Loucy (cell line): ENCODE results near the gene TMEM87A.

Source experiments
- H2AFZ ChIP-seq: fragments of 200-600 bp; sonication (generic); 2 replicates; pipeline ENCODE4 v1.6.0; 2016; ENCODE audit warnings: antibody characterized with exemption, mild to moderate bottlenecking, low read length, moderate library complexity
- H3F3A ChIP-seq: fragments of 200-600 bp; 2 replicates; pipeline ENCODE4 v1.6.0; 2016; ENCODE audit warnings: antibody characterized with exemption, low read depth, mild to moderate bottlenecking
- H3K27me3 ChIP-seq: fragments of 200-600 bp; sonication (generic); 2 replicates; pipeline ENCODE4 v1.6.1; 2014; ENCODE audit warnings: low read length, mild to moderate bottlenecking; ENCODE audit not compliant: insufficient read depth, poor library complexity, severe bottlenecking
- H3K36me3 ChIP-seq: fragments of 200-600 bp; sonication (generic); 2 replicates; pipeline ENCODE4 v1.6.1; 2016; ENCODE audit warnings: low read length; ENCODE audit not compliant: insufficient read depth
- H3K4me1 ChIP-seq: fragments of 200-600 bp; sonication (generic); 2 replicates; pipeline ENCODE4 v1.5.1; 2014; ENCODE audit warnings: low read length, mild to moderate bottlenecking; ENCODE audit not compliant: insufficient read depth, poor library complexity, severe bottlenecking
- H3K4me2 ChIP-seq: fragments of 200-600 bp; sonication (generic); 2 replicates; pipeline ENCODE4 v1.6.0; 2014; ENCODE audit warnings: antibody characterized with exemption, low read length, low read depth, mild to moderate bottlenecking; ENCODE audit not compliant: poor library complexity, severe bottlenecking
- H3K4me3 ChIP-seq: fragments of 200-600 bp; sonication (generic); 2 replicates; pipeline ENCODE4 v1.5.1; 2014; ENCODE audit warnings: low read length, mild to moderate bottlenecking, mixed read lengths; ENCODE audit not compliant: poor library complexity, severe bottlenecking
- H3K79me2 ChIP-seq: fragments of 200-600 bp; sonication (generic); 2 replicates; pipeline ENCODE4 v1.6.1; 2014; ENCODE audit warnings: low read length; ENCODE audit not compliant: insufficient read depth
- H3K9ac ChIP-seq: fragments of 200-600 bp; sonication (generic); 2 replicates; pipeline ENCODE4 v1.6.0; 2014; ENCODE audit warnings: mild to moderate bottlenecking, low read depth, low read length, moderate library complexity; ENCODE audit not compliant: poor library complexity, severe bottlenecking
- H3K9me2 ChIP-seq: fragments of 200-600 bp; sonication (generic); replicated peaks from 2 replicates; pipeline ENCODE4 v1.6.1; 2016; ENCODE audit warnings: low read depth, low read length, mixed read lengths
- H3K9me3 ChIP-seq: fragments of 200-600 bp; sonication (generic); 2 replicates; pipeline ENCODE4 v1.6.1; 2014; ENCODE audit warnings: mild to moderate bottlenecking, antibody characterized with exemption, low read length, low read depth; ENCODE audit not compliant: insufficient read depth
- H4K20me1 ChIP-seq: fragments of 200-600 bp; sonication (generic); 2 replicates; pipeline ENCODE4 v1.6.0; 2014; ENCODE audit warnings: antibody characterized with exemption, low read length, mild to moderate bottlenecking; ENCODE audit not compliant: insufficient read depth, poor library complexity, severe bottlenecking
- EZH2phosphoT487 ChIP-seq: fragments of 200-600 bp; IDR thresholded peaks from 2 replicates; pipeline ENCODE4 v1.6.1; 2018; ENCODE audit warnings: antibody characterized with exemption, mild to moderate bottlenecking, moderate library complexity, borderline replicate concordance
- TF ChIP-seq, protein P1 (sequence below): fragments of 200-600 bp; sonication (generic); conservative IDR thresholded peaks from 2 replicates; pipeline ENCODE4 v1.5.1; 2014; ENCODE audit warnings: mild to moderate bottlenecking, antibody characterized with exemption, low read length

TMEM87A gene

DNA sequence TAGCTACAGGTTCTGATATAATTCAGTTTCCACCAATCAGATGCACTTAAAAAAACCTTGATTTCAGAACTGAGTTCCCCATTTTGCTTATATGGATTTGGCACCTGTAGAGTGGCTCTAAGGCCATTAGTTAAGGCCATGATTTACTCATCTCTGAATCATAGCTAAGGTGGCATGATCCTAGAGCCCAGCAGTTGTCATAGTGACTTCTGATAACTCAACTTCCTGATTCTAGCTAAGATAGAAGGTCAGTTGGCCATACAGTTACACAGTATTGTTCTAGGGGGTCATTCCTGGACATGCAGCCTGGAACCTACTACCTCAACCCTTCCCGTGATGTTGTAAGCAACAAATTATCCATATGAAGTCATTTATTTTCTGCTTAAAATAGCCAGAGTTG, 15.9 kb upstream of the TMEM87A start:
- Histone ChIP-seq H3K9me3 (no peaks in the 10 kb centered on the region), H3F3A (no peaks in the 10 kb centered on the region), H3K4me1 (no peaks in the 10 kb centered on the region), H3K79me2 (no peaks in the 10 kb centered on the region), H2AFZ (no peak overlapping the region), H4K20me1 (no peaks in the 10 kb centered on the region), H3K9ac (no peak overlapping the region), H3K4me3 (no peak overlapping the region), H3K36me3 (no peaks in the 10 kb centered on the region), H3K27me3 (no peaks in the 10 kb centered on the region), H3K4me2 (no peak overlapping the region), H3K9me2 (no peaks in the 10 kb centered on the region)
- TF ChIP-seq, protein P1, sequence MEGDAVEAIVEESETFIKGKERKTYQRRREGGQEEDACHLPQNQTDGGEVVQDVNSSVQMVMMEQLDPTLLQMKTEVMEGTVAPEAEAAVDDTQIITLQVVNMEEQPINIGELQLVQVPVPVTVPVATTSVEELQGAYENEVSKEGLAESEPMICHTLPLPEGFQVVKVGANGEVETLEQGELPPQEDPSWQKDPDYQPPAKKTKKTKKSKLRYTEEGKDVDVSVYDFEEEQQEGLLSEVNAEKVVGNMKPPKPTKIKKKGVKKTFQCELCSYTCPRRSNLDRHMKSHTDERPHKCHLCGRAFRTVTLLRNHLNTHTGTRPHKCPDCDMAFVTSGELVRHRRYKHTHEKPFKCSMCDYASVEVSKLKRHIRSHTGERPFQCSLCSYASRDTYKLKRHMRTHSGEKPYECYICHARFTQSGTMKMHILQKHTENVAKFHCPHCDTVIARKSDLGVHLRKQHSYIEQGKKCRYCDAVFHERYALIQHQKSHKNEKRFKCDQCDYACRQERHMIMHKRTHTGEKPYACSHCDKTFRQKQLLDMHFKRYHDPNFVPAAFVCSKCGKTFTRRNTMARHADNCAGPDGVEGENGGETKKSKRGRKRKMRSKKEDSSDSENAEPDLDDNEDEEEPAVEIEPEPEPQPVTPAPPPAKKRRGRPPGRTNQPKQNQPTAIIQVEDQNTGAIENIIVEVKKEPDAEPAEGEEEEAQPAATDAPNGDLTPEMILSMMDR, result no peak
- no peak for TF ChIP-seq EZH2phosphoT487

DNA sequence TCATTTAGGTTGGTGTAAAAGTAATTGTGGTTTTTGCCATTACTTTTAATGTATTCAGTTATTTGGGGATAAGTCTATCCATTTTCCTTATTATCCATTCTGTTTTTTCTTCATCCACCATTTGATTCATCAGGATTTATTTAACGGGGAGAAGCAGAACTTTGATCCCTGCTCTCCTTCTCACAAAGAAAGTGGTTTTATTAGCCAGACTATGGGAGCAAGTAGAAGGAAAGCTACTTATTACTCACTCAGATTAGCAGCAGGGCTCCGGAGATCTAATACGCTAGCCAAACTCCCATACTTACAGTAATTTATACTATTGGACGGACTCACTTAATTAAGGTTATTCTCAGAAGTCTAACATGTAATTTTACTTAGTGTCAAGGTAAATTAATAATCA, 14.7 kb upstream of the TMEM87A start:
- H3K4me1 ChIP-seq, result no peaks in the 10 kb centered on the region
- no peaks in the 10 kb centered on the region for H4K20me1 ChIP-seq
- no peak overlapping the region for H2AFZ ChIP-seq
- H3K79me2 ChIP-seq, result no peaks in the 10 kb centered on the region
- no peaks in the 10 kb centered on the region for H3K36me3 ChIP-seq
- H3K4me3 ChIP-seq, result no peak overlapping the region
- H3K9me2 ChIP-seq, result no peaks in the 10 kb centered on the region
- no peak for TF ChIP-seq EZH2phosphoT487
- no peaks in the 10 kb centered on the region for H3F3A ChIP-seq
- H3K27me3 ChIP-seq, result no peaks in the 10 kb centered on the region
- no peak overlapping the region for H3K9ac ChIP-seq
- H3K4me2 ChIP-seq, result no peak overlapping the region
- no peaks in the 10 kb centered on the region for H3K9me3 ChIP-seq

DNA sequence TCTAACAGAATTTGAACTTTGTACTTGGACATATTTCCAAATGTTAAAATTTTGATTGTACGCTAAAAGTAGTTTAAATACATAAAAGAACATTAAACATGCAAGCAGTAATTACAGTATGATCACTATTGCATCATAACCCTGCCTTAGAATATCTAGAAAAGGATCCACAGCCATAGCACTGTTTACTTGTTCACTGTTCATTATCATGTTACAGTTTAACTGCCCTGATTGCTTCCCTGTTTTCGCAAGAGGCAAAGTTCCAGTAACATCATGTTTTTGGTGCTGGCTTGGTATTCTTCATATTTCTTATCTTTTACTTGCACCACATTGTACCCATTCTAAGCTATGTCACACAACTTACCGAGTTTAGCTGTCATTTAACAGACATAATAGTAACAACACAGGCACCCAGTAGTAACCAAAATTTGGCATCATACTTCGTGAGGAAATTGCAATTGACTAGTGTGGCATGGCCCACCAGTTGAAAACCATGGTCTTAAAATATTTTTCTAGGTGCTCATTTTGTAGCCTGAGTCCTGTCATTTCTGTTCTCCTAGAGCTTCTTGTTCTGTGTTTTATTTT, 13.3 kb upstream of the TMEM87A start:
- H3K36me3 ChIP-seq, result no peaks in the 10 kb centered on the region
- no peaks in the 10 kb centered on the region for H3K27me3 ChIP-seq
- TF ChIP-seq, protein P1, result no peak
- no peak for TF ChIP-seq EZH2phosphoT487
- H3K9me2 ChIP-seq, result no peaks in the 10 kb centered on the region
- H3K4me1 ChIP-seq, result no peaks in the 10 kb centered on the region
- H3F3A ChIP-seq, result no peaks in the 10 kb centered on the region
- H3K9ac ChIP-seq, result no peak overlapping the region
- no peaks in the 10 kb centered on the region for H4K20me1 ChIP-seq
- no peak overlapping the region for H3K4me3 ChIP-seq
- H3K9me3 ChIP-seq, result no peaks in the 10 kb centered on the region
- H3K79me2 ChIP-seq, result no peaks in the 10 kb centered on the region
- H3K4me2 ChIP-seq, result no peak overlapping the region
- H2AFZ ChIP-seq, result no peak overlapping the region

DNA sequence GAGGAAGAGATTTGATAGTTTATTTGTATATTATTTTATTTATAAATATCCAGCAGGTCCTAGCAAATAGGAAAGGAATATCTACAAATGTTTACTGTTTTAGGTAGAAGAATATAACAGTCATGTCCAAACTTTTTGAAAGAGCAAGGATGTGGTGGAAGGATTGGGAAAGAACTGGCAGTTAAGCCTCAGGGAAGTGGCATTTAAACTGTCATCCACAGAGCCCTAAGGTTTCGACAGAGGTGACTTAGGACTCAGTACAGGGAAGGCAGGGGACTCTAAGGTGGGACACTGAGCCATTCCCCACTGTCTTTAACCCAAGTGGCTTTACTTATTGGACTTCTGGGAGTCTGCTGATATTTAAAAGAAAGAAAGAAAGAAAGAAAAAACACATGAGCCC, 11.8 kb upstream of the TMEM87A start:
- Histone ChIP-seq H3K9ac (no peak overlapping the region), H4K20me1 (no peaks in the 10 kb centered on the region), H2AFZ (no peak overlapping the region), H3K9me3 (no peaks in the 10 kb centered on the region), H3K4me3 (no peak overlapping the region), H3K9me2 (no peaks in the 10 kb centered on the region), H3F3A (no peaks in the 10 kb centered on the region), H3K4me2 (no peak overlapping the region), H3K79me2 (no peaks in the 10 kb centered on the region), H3K4me1 (no peaks in the 10 kb centered on the region), H3K27me3 (no peaks in the 10 kb centered on the region), H3K36me3 (no peaks in the 10 kb centered on the region)
- no peak for TF ChIP-seq EZH2phosphoT487
- TF ChIP-seq, protein P1, result no peak
